Stimulated activated CD4-positive, alpha-beta T cell treated with anti-CD3 and anti-CD28 coated beads, Interleukin-1b, Interleukin-23, amount 100 ng/mL, for 24 hours (primary cell): ENCODE data around the gene ROPN1B.

Source experiments
- DNase-seq, 4 experiments: peaks; one replicate each; pipeline ENCODE4 v3.0.0-alpha.2; 2020; ENCODE audit warnings: low read depth in 4 of 4, low spot score in 1 of 4

The ROPN1B gene

GRCh38 chr3:126026761-126027160 lies 57.8 kb downstream of the ROPN1B start:
- DNase-seq: no peak

- DNase-seq: no peak
These were observed 59.1 kb downstream of the ROPN1B start for GRCh38 chr3:126028096-126028495.

- no peak for DNase-seq
These were observed 60.3 kb downstream of the ROPN1B start for GRCh38 chr3:126029241-126029640.

- DNase-seq: no peak
These were observed 61.5 kb downstream of the ROPN1B start for GRCh38 chr3:126030455-126030854.

GRCh38 chr3:126031981-126032471 lies 63.0 kb downstream of the ROPN1B start:
- DNase-seq: no peak
